Common myeloid progenitor, CD34-positive (primary cell): ENCODE results near the gene PDE4D.

Experiments used
- CTCF ChIA-PET: fragments of 350-600 bp; sonication (Branson Sonifier 250); formaldehyde crosslinking; loops from one replicate; lab custom pipeline; 2021; ENCODE audit warnings: antibody characterized with exemption; lab: Charles Lee
- POLR2A ChIA-PET: fragments of 350-600 bp; sonication (Branson Sonifier 250); formaldehyde crosslinking; loops from one replicate; lab custom pipeline; 2021; ENCODE audit warnings: antibody characterized with exemption; lab: Charles Lee
- DNase-seq, 3 donors: peaks; one replicate each; pipeline versions ENCODE4 v3.0.0 to v3.0.0-alpha.2; 2013
- H3K27ac ChIP-seq, 2 experiments: 1 replicate in 1 of 2; 2 replicates in 1 of 2; pipeline ENCODE4 v1.7.0; 2013; ENCODE audit warnings: inconsistent platforms in 2 of 2, low read length in 2 of 2, mild to moderate bottlenecking in 2 of 2, low read depth in 1 of 2, moderate library complexity in 1 of 2; ENCODE audit not compliant: severe bottlenecking in 2 of 2, insufficient read depth in 1 of 2, poor library complexity in 1 of 2
- H3K27me3 ChIP-seq, 5 experiments: replicated peaks in 2 of 5; 1 replicate in 3 of 5; 2 replicates in 2 of 5; pipeline versions ENCODE4 v1.6.1 to v1.7.0; 2013; ENCODE audit warnings: low read length in 4 of 5, mild to moderate bottlenecking in 2 of 5, moderate library complexity in 2 of 5, inconsistent platforms in 1 of 5; ENCODE audit not compliant: insufficient read depth in 5 of 5, control insufficient read depth in 4 of 5
- H3K36me3 ChIP-seq, 4 experiments: 1 replicate in 2 of 4; 2 replicates in 2 of 4; pipeline versions ENCODE4 v1.6.1 to v1.7.0; 2013; ENCODE audit warnings: low read length in 3 of 4, control low read depth in 1 of 4, mild to moderate bottlenecking in 1 of 4; ENCODE audit not compliant: control insufficient read depth in 4 of 4, insufficient read depth in 4 of 4
- H3K4me1 ChIP-seq, 4 experiments: 1 replicate in 3 of 4; 2 replicates in 1 of 4; pipeline versions ENCODE4 v1.6.1 to v1.7.1; 2013; ENCODE audit warnings: low read length in 3 of 4, mild to moderate bottlenecking in 3 of 4, control low read depth in 1 of 4, inconsistent platforms in 1 of 4, moderate library complexity in 1 of 4; ENCODE audit not compliant: control insufficient read depth in 4 of 4, insufficient read depth in 4 of 4; ENCODE audit errors: control extremely low read depth in 1 of 4
- H3K4me3 ChIP-seq, 7 experiments: 1 replicate in 4 of 7; 2 replicates in 3 of 7; pipeline versions ENCODE4 v1.5.1 to v1.7.0; 2013; ENCODE audit warnings: mild to moderate bottlenecking in 7 of 7, low read length in 6 of 7, moderate library complexity in 6 of 7, inconsistent platforms in 2 of 7, low read depth in 2 of 7, control low read depth in 1 of 7; ENCODE audit not compliant: insufficient read depth in 4 of 7, control insufficient read depth in 1 of 7; ENCODE audit errors: extremely low read depth in 1 of 7
- H3K9me3 ChIP-seq, 5 experiments: 1 replicate in 4 of 5; 2 replicates in 1 of 5; pipeline versions ENCODE4 v1.6.1 to v1.7.1; 2013; ENCODE audit warnings: low read length in 4 of 5, mild to moderate bottlenecking in 2 of 5, inconsistent platforms in 1 of 5, low read depth in 1 of 5, moderate library complexity in 1 of 5; ENCODE audit not compliant: control insufficient read depth in 4 of 5, insufficient read depth in 2 of 5; ENCODE audit errors: control extremely low read depth in 1 of 5
- WGBS: methylation state at CpG from one replicate; pipeline ENCODE4 v1.1.5; 2013; ENCODE audit not compliant: insufficient coverage; 5-methylcytosine and 5-hydroxymethylcytosine counted together

The PDE4D gene

DNA sequence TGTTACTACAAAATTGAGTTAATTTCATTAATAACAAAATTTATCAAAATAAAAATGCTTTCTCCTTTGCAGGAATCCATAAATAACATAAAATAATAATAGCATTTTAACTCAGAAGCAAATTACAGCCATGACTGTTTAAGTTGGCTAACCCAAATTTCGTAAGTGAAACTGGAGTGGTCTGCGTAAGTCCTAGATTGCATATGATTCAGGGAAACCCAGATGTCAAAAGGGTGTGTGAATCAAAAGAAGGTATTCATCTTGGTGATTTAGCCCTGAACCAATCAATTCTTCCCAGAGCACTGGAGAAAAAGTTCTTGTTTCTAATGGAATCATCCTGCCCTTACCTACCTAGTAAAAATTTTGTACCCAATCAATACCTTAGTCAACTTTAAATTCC is 763.1 kb downstream of the PDE4D start:
- 100% methylated on average over 1 of the region's 2 CpGs for WGBS
- peaks cover 13 to 25% (median 14%) of the 10 kb centered on the region in 4 experiments for H3K4me1 ChIP-seq
- ChIA-PET CTCF (interaction anchor here (1.1 kb wide), 1 partner anchor 85 kb away, joined by 3 read pairs; no protein-coding TSS in a partner anchor), POLR2A (no interaction called here)
- no peak overlapping the region for H3K4me3 ChIP-seq
- H3K36me3 ChIP-seq: no peaks in the 10 kb centered on the region
- no peak overlapping the region for H3K27ac ChIP-seq
- no peak for DNase-seq
- no peaks in the 10 kb centered on the region for H3K9me3 ChIP-seq
- H3K27me3 ChIP-seq: no peaks in the 10 kb centered on the region

DNA sequence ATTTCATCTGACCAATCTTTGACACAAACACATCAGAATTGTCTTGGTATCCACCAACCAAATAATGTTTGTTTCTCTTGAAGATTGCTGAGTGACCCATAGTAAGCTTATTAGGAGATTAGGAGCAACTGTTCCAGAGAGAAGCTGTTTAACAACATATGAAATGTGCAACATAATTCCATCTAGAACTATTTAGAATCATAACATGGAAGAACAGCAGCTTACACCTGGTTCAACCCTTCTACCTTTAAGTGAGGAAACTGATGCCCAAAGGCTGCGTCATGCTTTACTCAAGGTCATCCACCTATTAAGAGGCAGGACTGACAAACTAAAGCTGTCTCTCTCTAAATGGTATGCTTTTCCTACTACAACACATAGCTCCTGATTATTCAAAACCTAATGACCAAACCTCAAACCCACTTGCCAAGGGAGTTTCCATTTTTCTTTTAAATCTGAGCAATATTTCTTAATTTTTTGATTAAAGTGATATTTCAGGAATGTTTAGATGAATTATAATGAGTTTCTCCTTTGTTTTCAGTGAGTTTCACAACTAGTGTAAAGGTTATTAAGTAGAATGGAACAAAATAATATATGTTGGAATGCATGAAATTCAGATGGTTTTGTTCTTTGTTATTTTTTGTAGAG is 764.8 kb downstream of the PDE4D start:
- ChIA-PET CTCF (interaction anchor here (0.9 to 2.6 kb wide), 6 partner anchors 13 to 94 kb away, joined by 3 to 11 read pairs (median 4); no protein-coding TSS in a partner anchor), POLR2A (interaction anchor here (1.5 kb wide), 1 partner anchor 87 kb away, joined by 8 read pairs; no protein-coding TSS in a partner anchor)
- Histone ChIP-seq H3K36me3 (no peaks in the 10 kb centered on the region), H3K27ac (no peak overlapping the region), H3K4me3 (no peak overlapping the region), H3K4me1 (peaks cover 14 to 39% (median 14%) of the 10 kb centered on the region in 4 experiments), H3K9me3 (no peaks in the 10 kb centered on the region), H3K27me3 (no peaks in the 10 kb centered on the region)
- no peak for DNase-seq
- WGBS: 100% methylated on average over 1 of the region's 1 CpG

DNA sequence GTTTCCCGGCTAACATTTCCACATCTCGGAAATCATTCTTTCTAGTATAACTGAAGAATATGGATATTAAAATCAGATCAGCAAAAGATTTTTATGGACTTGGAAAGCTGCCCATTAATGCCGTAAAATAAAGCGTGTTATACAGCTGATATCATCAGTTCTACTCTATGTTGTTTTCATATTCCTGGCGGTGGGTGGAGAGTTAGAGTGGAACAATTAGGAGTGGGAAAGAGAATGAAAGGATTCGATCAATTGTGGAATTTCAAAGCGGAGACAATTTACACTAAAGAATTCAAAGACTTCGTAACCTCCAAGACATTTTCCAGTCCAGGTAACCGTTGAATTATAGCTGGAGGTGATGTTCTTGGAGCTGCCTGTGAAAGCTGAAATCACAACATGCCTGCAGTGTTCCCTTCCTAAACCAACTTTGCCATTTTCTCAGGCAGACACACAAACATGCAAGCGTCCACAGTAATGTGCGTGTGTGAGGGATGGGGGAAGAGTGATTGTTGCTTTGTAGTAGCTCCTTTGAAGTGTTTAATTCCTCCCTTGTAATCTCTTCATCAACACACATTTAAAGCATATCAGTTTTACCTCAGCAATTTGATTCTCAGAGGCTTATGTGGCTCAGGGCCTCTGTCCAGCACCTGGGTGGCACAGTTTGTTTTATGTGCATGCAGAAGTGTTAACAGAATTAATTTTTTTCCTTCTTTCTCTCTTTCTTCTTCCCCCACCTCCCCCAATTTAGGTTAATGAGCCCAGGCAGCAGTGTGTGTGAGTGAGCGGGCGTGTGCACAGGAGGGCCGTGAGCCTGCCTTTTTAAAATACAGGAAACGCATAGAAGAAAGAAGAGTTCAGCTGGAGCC is 766.6 kb downstream of the PDE4D start:
- no peaks in the 10 kb centered on the region for H3K9me3 ChIP-seq
- H3K27ac ChIP-seq: peak overlapping the region; percentile 65 to 81
- H3K4me3 ChIP-seq: peak overlapping the region in 6 of 7 experiments; percentile 29 to 81 (median 62)
- H3K27me3 ChIP-seq: no peaks in the 10 kb centered on the region
- peaks cover 14 to 51% (median 16%) of the 10 kb centered on the region in 4 experiments for H3K4me1 ChIP-seq
- WGBS: 96% methylated on average over 4 of the region's 15 CpGs
- H3K36me3 ChIP-seq: no peaks in the 10 kb centered on the region
- DNase-seq: no peak
- CTCF ChIA-PET: interaction anchor here (1.0 to 1.9 kb wide), 5 partner anchors 21 to 90 kb away, joined by 3 to 6 read pairs (median 5); no protein-coding TSS in a partner anchor
- POLR2A ChIA-PET: interaction anchor here (1.2 to 1.8 kb wide), 2 partner anchors 85 to 87 kb away, joined by 5 to 15 read pairs; no protein-coding TSS in a partner anchor

DNA sequence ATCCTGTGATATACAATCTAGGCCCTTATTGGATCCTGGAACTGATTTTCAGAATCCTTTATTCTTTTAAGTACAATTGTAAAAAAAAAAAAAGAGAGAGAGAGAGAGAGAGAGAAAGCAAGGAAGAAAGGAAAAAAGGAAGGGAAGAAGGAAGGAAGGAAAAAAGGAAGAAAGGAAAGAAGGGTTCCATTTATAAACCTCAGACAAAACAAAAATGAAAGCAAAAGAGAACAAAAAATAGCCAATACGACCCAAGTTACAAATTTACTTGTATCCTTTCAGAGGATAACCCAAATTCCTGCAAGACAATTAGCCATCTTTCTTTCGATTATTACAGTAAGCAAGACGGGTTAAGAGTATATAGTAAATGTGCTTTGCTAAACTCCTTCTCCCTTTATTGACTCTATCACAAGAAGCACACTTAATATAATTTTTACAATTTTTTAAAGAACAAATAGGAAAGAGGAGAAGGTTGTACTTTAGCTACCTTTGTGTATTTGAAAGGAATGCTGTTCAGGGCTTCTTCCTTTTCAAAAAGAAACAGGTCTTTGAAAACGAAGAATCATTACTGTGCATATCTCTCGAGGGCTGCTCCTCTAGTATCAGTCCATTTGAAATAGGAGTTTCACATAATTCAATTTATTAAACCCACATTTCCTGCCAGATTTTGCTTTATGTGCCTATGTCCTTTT is 767.4 kb downstream of the PDE4D start:
- Histone ChIP-seq H3K4me1 (peaks cover 14 to 51% (median 16%) of the 10 kb centered on the region in 4 experiments), H3K36me3 (no peaks in the 10 kb centered on the region), H3K4me3 (no peak overlapping the region), H3K9me3 (no peaks in the 10 kb centered on the region), H3K27me3 (no peaks in the 10 kb centered on the region), H3K27ac (no peak overlapping the region)
- WGBS: 92% methylated on average over 2 of the region's 5 CpGs
- POLR2A ChIA-PET: interaction anchor here (1.2 to 1.8 kb wide), 2 partner anchors 84 to 87 kb away, joined by 5 to 15 read pairs; no protein-coding TSS in a partner anchor
- CTCF ChIA-PET: interaction anchor here (1.0 to 1.9 kb wide), 3 partner anchors 20 to 84 kb away, joined by 3 to 6 read pairs (median 5); no protein-coding TSS in a partner anchor
- DNase-seq: peak in 1 of 3 donors; percentile 19

DNA sequence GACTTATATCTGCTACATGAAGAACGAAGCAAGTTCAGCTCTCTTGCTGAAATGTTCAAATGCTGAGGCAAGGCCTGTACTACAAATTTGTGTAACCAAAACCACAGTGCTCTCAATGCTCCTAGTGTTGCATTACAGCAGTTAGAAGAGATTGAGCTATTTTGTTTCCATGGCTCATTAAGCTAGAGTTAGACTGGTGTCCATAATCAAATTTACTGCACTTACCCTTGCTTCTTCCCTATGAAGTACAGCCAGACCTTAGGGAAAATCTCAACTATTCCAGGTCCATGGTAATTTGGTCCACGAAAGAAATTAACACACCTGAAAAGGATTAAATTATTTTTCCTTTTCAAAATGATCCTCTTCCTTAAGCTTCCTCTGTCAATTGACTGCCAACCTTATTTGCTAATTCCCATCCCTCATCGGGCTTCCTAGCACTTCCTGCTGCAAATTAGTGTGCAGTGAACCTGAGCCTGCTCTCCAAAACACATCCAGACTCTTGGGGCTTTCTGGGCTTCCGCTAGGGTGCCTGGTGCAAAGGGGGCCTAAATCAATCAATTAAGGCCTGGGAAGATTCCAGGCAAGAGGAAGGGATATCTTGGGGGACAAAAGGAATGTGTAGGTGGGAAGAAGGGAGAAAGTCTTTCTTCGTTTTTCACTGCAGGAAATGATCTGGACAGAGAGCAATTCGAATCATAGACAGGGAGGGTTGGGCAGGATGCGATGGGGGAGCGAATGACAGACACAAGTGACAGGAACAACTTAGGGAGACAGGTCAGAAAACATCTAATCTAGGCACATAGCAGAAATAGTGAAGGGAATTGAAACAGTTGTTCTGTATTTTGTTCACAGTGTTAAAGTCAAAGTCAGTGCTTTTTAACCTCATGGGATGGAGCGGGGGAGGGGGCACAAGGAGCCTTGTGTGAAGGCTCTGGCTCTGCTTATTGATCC is 768.2 kb downstream of the PDE4D start:
- Histone ChIP-seq H3K4me3 (no peak overlapping the region), H3K4me1 (peaks cover 14 to 51% (median 16%) of the 10 kb centered on the region in 4 experiments), H3K27ac (no peak overlapping the region), H3K36me3 (no peaks in the 10 kb centered on the region), H3K27me3 (no peaks in the 10 kb centered on the region), H3K9me3 (no peaks in the 10 kb centered on the region)
- ChIA-PET CTCF (interaction anchor here (1.6 to 2.5 kb wide), 2 partner anchors 9 to 21 kb away, joined by 5 to 6 read pairs; no protein-coding TSS in a partner anchor), POLR2A (no interaction called here)
- 92% methylated on average over 8 of the region's 9 CpGs for WGBS
- DNase-seq: no peak
